ENCODE results near the gene CSMD2.

Gene CSMD2

GRCh38 chr1:33711511-33711910 lies 453.5 kb downstream of the CSMD2 start:
- Histone ChIP-seq H3K4me3 (ENCODE audit: low read depth, low read length) (no peak overlapping the region), H3K36me3 (ENCODE audit: control insufficient read depth, insufficient read depth, low read length) (no peaks in the 10 kb centered on the region), H3K27me3 (ENCODE audit: control insufficient read depth, insufficient read depth, low read length) (no peaks in the 10 kb centered on the region), H3K4me1 (ENCODE audit: control insufficient read depth, insufficient read depth, low read length) (no peaks in the 10 kb centered on the region), H3K9me3 (ENCODE audit: control insufficient read depth, insufficient read depth, low read length) (no peaks in the 10 kb centered on the region), H3K9ac (ENCODE audit: low read depth, low read length) (no peak overlapping the region)

GRCh38 chr1:33710967-33711366 lies 454.1 kb downstream of the CSMD2 start:
- H3K9ac ChIP-seq (ENCODE audit: low read depth, low read length): no peak overlapping the region
- H3K36me3 ChIP-seq (ENCODE audit: control insufficient read depth, insufficient read depth, low read length): no peaks in the 10 kb centered on the region
- no peak overlapping the region for H3K4me3 ChIP-seq (ENCODE audit: low read depth, low read length)
- no peaks in the 10 kb centered on the region for H3K4me1 ChIP-seq (ENCODE audit: control insufficient read depth, insufficient read depth, low read length)
- no peaks in the 10 kb centered on the region for H3K9me3 ChIP-seq (ENCODE audit: control insufficient read depth, insufficient read depth, low read length)
- no peaks in the 10 kb centered on the region for H3K27me3 ChIP-seq (ENCODE audit: control insufficient read depth, insufficient read depth, low read length)

- Histone ChIP-seq H3K9ac (ENCODE audit: low read depth, low read length) (no peak overlapping the region), H3K9me3 (ENCODE audit: control insufficient read depth, insufficient read depth, low read length) (no peaks in the 10 kb centered on the region), H3K4me1 (ENCODE audit: control insufficient read depth, insufficient read depth, low read length) (no peaks in the 10 kb centered on the region), H3K36me3 (ENCODE audit: control insufficient read depth, insufficient read depth, low read length) (no peaks in the 10 kb centered on the region), H3K27me3 (ENCODE audit: control insufficient read depth, insufficient read depth, low read length) (no peaks in the 10 kb centered on the region), H3K4me3 (ENCODE audit: low read depth, low read length) (no peak overlapping the region)
Observed at GRCh38 chr1:33709783-33710718, 455.0 kb downstream of the CSMD2 start.

GRCh38 chr1:33709174-33709782 lies 455.8 kb downstream of the CSMD2 start:
- H3K36me3 ChIP-seq (ENCODE audit: control insufficient read depth, insufficient read depth, low read length): no peaks in the 10 kb centered on the region
- no peaks in the 10 kb centered on the region for H3K27me3 ChIP-seq (ENCODE audit: control insufficient read depth, insufficient read depth, low read length)
- H3K4me3 ChIP-seq (ENCODE audit: low read depth, low read length): no peak overlapping the region
- no peaks in the 10 kb centered on the region for H3K4me1 ChIP-seq (ENCODE audit: control insufficient read depth, insufficient read depth, low read length)
- H3K9ac ChIP-seq (ENCODE audit: low read depth, low read length): no peak overlapping the region
- no peaks in the 10 kb centered on the region for H3K9me3 ChIP-seq (ENCODE audit: control insufficient read depth, insufficient read depth, low read length)

- Histone ChIP-seq H3K27me3 (ENCODE audit: control insufficient read depth, insufficient read depth, low read length) (no peaks in the 10 kb centered on the region), H3K36me3 (ENCODE audit: control insufficient read depth, insufficient read depth, low read length) (no peaks in the 10 kb centered on the region), H3K9ac (ENCODE audit: low read depth, low read length) (no peak overlapping the region), H3K4me1 (ENCODE audit: control insufficient read depth, insufficient read depth, low read length) (no peaks in the 10 kb centered on the region), H3K9me3 (ENCODE audit: control insufficient read depth, insufficient read depth, low read length) (no peaks in the 10 kb centered on the region), H3K4me3 (ENCODE audit: low read depth, low read length) (no peak overlapping the region)
Observed at GRCh38 chr1:33706634-33707255, 458.3 kb downstream of the CSMD2 start.

GRCh38 chr1:33703464-33703863 lies 461.6 kb downstream of the CSMD2 start:
- no peaks in the 10 kb centered on the region for H3K36me3 ChIP-seq (ENCODE audit: control insufficient read depth, insufficient read depth, low read length)
- H3K9ac ChIP-seq (ENCODE audit: low read depth, low read length): no peak overlapping the region
- H3K4me1 ChIP-seq (ENCODE audit: control insufficient read depth, insufficient read depth, low read length): no peaks in the 10 kb centered on the region
- no peaks in the 10 kb centered on the region for H3K9me3 ChIP-seq (ENCODE audit: control insufficient read depth, insufficient read depth, low read length)
- no peaks in the 10 kb centered on the region for H3K27me3 ChIP-seq (ENCODE audit: control insufficient read depth, insufficient read depth, low read length)
- no peak overlapping the region for H3K4me3 ChIP-seq (ENCODE audit: low read depth, low read length)

GRCh38 chr1:33698361-33699035 lies 466.5 kb downstream of the CSMD2 start:
- H3K9me3 ChIP-seq (ENCODE audit: control insufficient read depth, insufficient read depth, low read length): no peaks in the 10 kb centered on the region
- H3K4me1 ChIP-seq (ENCODE audit: control insufficient read depth, insufficient read depth, low read length): no peaks in the 10 kb centered on the region
- H3K4me3 ChIP-seq (ENCODE audit: low read depth, low read length): no peak overlapping the region
- no peaks in the 10 kb centered on the region for H3K27me3 ChIP-seq (ENCODE audit: control insufficient read depth, insufficient read depth, low read length)
- H3K36me3 ChIP-seq (ENCODE audit: control insufficient read depth, insufficient read depth, low read length): no peaks in the 10 kb centered on the region
- H3K9ac ChIP-seq (ENCODE audit: low read depth, low read length): no peak overlapping the region

- Histone ChIP-seq H3K9ac (ENCODE audit: low read depth, low read length) (no peak overlapping the region), H3K9me3 (ENCODE audit: control insufficient read depth, insufficient read depth, low read length) (no peaks in the 10 kb centered on the region), H3K36me3 (ENCODE audit: control insufficient read depth, insufficient read depth, low read length) (no peaks in the 10 kb centered on the region), H3K27me3 (ENCODE audit: control insufficient read depth, insufficient read depth, low read length) (no peaks in the 10 kb centered on the region), H3K4me3 (ENCODE audit: low read depth, low read length) (no peak overlapping the region), H3K4me1 (ENCODE audit: control insufficient read depth, insufficient read depth, low read length) (no peaks in the 10 kb centered on the region)
Observed at GRCh38 chr1:33697816-33698215, 467.2 kb downstream of the CSMD2 start.

- H3K36me3 ChIP-seq (ENCODE audit: control insufficient read depth, insufficient read depth, low read length): no peaks in the 10 kb centered on the region
- H3K9me3 ChIP-seq (ENCODE audit: control insufficient read depth, insufficient read depth, low read length): no peaks in the 10 kb centered on the region
- H3K9ac ChIP-seq (ENCODE audit: low read depth, low read length): no peak overlapping the region
- no peak overlapping the region for H3K4me3 ChIP-seq (ENCODE audit: low read depth, low read length)
- H3K4me1 ChIP-seq (ENCODE audit: control insufficient read depth, insufficient read depth, low read length): no peaks in the 10 kb centered on the region
- H3K27me3 ChIP-seq (ENCODE audit: control insufficient read depth, insufficient read depth, low read length): no peaks in the 10 kb centered on the region
Observed at GRCh38 chr1:33696962-33697361, 468.1 kb downstream of the CSMD2 start.

- no peaks in the 10 kb centered on the region for H3K9me3 ChIP-seq (ENCODE audit: control insufficient read depth, insufficient read depth, low read length)
- no peak overlapping the region for H3K4me3 ChIP-seq (ENCODE audit: low read depth, low read length)
- H3K4me1 ChIP-seq (ENCODE audit: control insufficient read depth, insufficient read depth, low read length): no peaks in the 10 kb centered on the region
- no peaks in the 10 kb centered on the region for H3K27me3 ChIP-seq (ENCODE audit: control insufficient read depth, insufficient read depth, low read length)
- no peaks in the 10 kb centered on the region for H3K36me3 ChIP-seq (ENCODE audit: control insufficient read depth, insufficient read depth, low read length)
- H3K9ac ChIP-seq (ENCODE audit: low read depth, low read length): no peak overlapping the region
Observed at GRCh38 chr1:33696311-33696710, 468.7 kb downstream of the CSMD2 start.

GRCh38 chr1:33692206-33693188 lies 472.5 kb downstream of the CSMD2 start:
- no peaks in the 10 kb centered on the region for H3K27me3 ChIP-seq (ENCODE audit: control insufficient read depth, insufficient read depth, low read length)
- H3K4me3 ChIP-seq (ENCODE audit: low read depth, low read length): no peak overlapping the region
- H3K9ac ChIP-seq (ENCODE audit: low read depth, low read length): no peak overlapping the region
- H3K9me3 ChIP-seq (ENCODE audit: control insufficient read depth, insufficient read depth, low read length): no peaks in the 10 kb centered on the region
- no peaks in the 10 kb centered on the region for H3K36me3 ChIP-seq (ENCODE audit: control insufficient read depth, insufficient read depth, low read length)
- no peaks in the 10 kb centered on the region for H3K4me1 ChIP-seq (ENCODE audit: control insufficient read depth, insufficient read depth, low read length)
